Common myeloid progenitor, CD34-positive (primary cell): Measurements from ENCODE around the gene WNT7A.

Experiments used
- CTCF ChIA-PET: fragments of 350-600 bp; sonication (Branson Sonifier 250); formaldehyde crosslinking; loops from one replicate; lab custom pipeline; 2021; ENCODE audit warnings: antibody characterized with exemption; lab: Charles Lee
- POLR2A ChIA-PET: fragments of 350-600 bp; sonication (Branson Sonifier 250); formaldehyde crosslinking; loops from one replicate; lab custom pipeline; 2021; ENCODE audit warnings: antibody characterized with exemption; lab: Charles Lee
- DNase-seq, 3 donors: peaks; one replicate each; pipeline versions ENCODE4 v3.0.0 to v3.0.0-alpha.2; 2013
- H3K27ac ChIP-seq, 2 experiments: 1 replicate in 1 of 2; 2 replicates in 1 of 2; pipeline ENCODE4 v1.7.0; 2013; ENCODE audit warnings: inconsistent platforms in 2 of 2, low read length in 2 of 2, mild to moderate bottlenecking in 2 of 2, low read depth in 1 of 2, moderate library complexity in 1 of 2; ENCODE audit not compliant: severe bottlenecking in 2 of 2, insufficient read depth in 1 of 2, poor library complexity in 1 of 2
- H3K27me3 ChIP-seq, 5 experiments: replicated peaks in 2 of 5; 1 replicate in 3 of 5; 2 replicates in 2 of 5; pipeline versions ENCODE4 v1.6.1 to v1.7.0; 2013; ENCODE audit warnings: low read length in 4 of 5, mild to moderate bottlenecking in 2 of 5, moderate library complexity in 2 of 5, inconsistent platforms in 1 of 5; ENCODE audit not compliant: insufficient read depth in 5 of 5, control insufficient read depth in 4 of 5
- H3K36me3 ChIP-seq, 4 experiments: 1 replicate in 2 of 4; 2 replicates in 2 of 4; pipeline versions ENCODE4 v1.6.1 to v1.7.0; 2013; ENCODE audit warnings: low read length in 3 of 4, control low read depth in 1 of 4, mild to moderate bottlenecking in 1 of 4; ENCODE audit not compliant: control insufficient read depth in 4 of 4, insufficient read depth in 4 of 4
- H3K4me1 ChIP-seq, 4 experiments: 1 replicate in 3 of 4; 2 replicates in 1 of 4; pipeline versions ENCODE4 v1.6.1 to v1.7.1; 2013; ENCODE audit warnings: low read length in 3 of 4, mild to moderate bottlenecking in 3 of 4, control low read depth in 1 of 4, inconsistent platforms in 1 of 4, moderate library complexity in 1 of 4; ENCODE audit not compliant: control insufficient read depth in 4 of 4, insufficient read depth in 4 of 4; ENCODE audit errors: control extremely low read depth in 1 of 4
- H3K4me3 ChIP-seq, 7 experiments: 1 replicate in 4 of 7; 2 replicates in 3 of 7; pipeline versions ENCODE4 v1.5.1 to v1.7.0; 2013; ENCODE audit warnings: mild to moderate bottlenecking in 7 of 7, low read length in 6 of 7, moderate library complexity in 6 of 7, inconsistent platforms in 2 of 7, low read depth in 2 of 7, control low read depth in 1 of 7; ENCODE audit not compliant: insufficient read depth in 4 of 7, control insufficient read depth in 1 of 7; ENCODE audit errors: extremely low read depth in 1 of 7
- H3K9me3 ChIP-seq, 5 experiments: 1 replicate in 4 of 5; 2 replicates in 1 of 5; pipeline versions ENCODE4 v1.6.1 to v1.7.1; 2013; ENCODE audit warnings: low read length in 4 of 5, mild to moderate bottlenecking in 2 of 5, inconsistent platforms in 1 of 5, low read depth in 1 of 5, moderate library complexity in 1 of 5; ENCODE audit not compliant: control insufficient read depth in 4 of 5, insufficient read depth in 2 of 5; ENCODE audit errors: control extremely low read depth in 1 of 5
- WGBS: methylation state at CpG from one replicate; pipeline ENCODE4 v1.1.5; 2013; ENCODE audit not compliant: insufficient coverage; 5-methylcytosine and 5-hydroxymethylcytosine counted together

Gene WNT7A

GRCh38 chr3:13837751-13838150, 42.1 kb downstream of the WNT7A start:
- ChIA-PET CTCF (interaction anchor here (1.0 to 1.5 kb wide), 2 partner anchors 18 to 25 kb away, joined by 3 read pairs; no protein-coding TSS in a partner anchor), POLR2A (no interaction called here)
- no peak overlapping the region for H3K4me3 ChIP-seq
- no peaks in the 10 kb centered on the region for H3K36me3 ChIP-seq
- peaks cover 0 to 8% (median 0%) of the 10 kb centered on the region in 5 experiments for H3K27me3 ChIP-seq
- no peaks in the 10 kb centered on the region for H3K9me3 ChIP-seq
- no peak overlapping the region for H3K27ac ChIP-seq
- DNase-seq: no peak
- no peaks in the 10 kb centered on the region for H3K4me1 ChIP-seq
- 97% methylated on average over 9 of the region's 10 CpGs for WGBS

GRCh38 chr3:13836658-13837587, 42.9 kb downstream of the WNT7A start:
- H3K4me1 ChIP-seq: no peaks in the 10 kb centered on the region
- WGBS: 98% methylated on average over 8 of the region's 12 CpGs
- H3K27me3 ChIP-seq: peaks cover 0 to 8% (median 2%) of the 10 kb centered on the region in 5 experiments
- ChIA-PET CTCF (interaction anchor here (1.5 kb wide), 1 partner anchor 26 kb away, joined by 3 read pairs; no protein-coding TSS in a partner anchor), POLR2A (no interaction called here)
- H3K27ac ChIP-seq: no peak overlapping the region
- no peaks in the 10 kb centered on the region for H3K9me3 ChIP-seq
- H3K4me3 ChIP-seq: no peak overlapping the region
- no peak for DNase-seq
- no peaks in the 10 kb centered on the region for H3K36me3 ChIP-seq

- no peak for DNase-seq
- H3K27me3 ChIP-seq: peaks cover 0 to 8% (median 5%) of the 10 kb centered on the region in 5 experiments
- no peak overlapping the region for H3K27ac ChIP-seq
- ChIA-PET CTCF (no interaction called here), POLR2A (no interaction called here)
- no peaks in the 10 kb centered on the region for H3K4me1 ChIP-seq
- no peaks in the 10 kb centered on the region for H3K9me3 ChIP-seq
- H3K36me3 ChIP-seq: no peaks in the 10 kb centered on the region
- H3K4me3 ChIP-seq: no peak overlapping the region
- WGBS: 95% methylated on average over 9 of the region's 9 CpGs
Observed at GRCh38 chr3:13835246-13835645, 44.6 kb downstream of the WNT7A start.

- Histone ChIP-seq H3K4me3 (no peak overlapping the region), H3K27me3 (peaks cover 0 to 8% (median 5%) of the 10 kb centered on the region in 5 experiments), H3K36me3 (no peaks in the 10 kb centered on the region), H3K27ac (no peak overlapping the region), H3K4me1 (no peaks in the 10 kb centered on the region), H3K9me3 (no peaks in the 10 kb centered on the region)
- DNase-seq: no peak
- CTCF ChIA-PET: no interaction called here
- WGBS: 89% methylated on average over 14 of the region's 14 CpGs
- POLR2A ChIA-PET: no interaction called here
Observed at GRCh38 chr3:13834258-13835035, 45.4 kb downstream of the WNT7A start.

DNA sequence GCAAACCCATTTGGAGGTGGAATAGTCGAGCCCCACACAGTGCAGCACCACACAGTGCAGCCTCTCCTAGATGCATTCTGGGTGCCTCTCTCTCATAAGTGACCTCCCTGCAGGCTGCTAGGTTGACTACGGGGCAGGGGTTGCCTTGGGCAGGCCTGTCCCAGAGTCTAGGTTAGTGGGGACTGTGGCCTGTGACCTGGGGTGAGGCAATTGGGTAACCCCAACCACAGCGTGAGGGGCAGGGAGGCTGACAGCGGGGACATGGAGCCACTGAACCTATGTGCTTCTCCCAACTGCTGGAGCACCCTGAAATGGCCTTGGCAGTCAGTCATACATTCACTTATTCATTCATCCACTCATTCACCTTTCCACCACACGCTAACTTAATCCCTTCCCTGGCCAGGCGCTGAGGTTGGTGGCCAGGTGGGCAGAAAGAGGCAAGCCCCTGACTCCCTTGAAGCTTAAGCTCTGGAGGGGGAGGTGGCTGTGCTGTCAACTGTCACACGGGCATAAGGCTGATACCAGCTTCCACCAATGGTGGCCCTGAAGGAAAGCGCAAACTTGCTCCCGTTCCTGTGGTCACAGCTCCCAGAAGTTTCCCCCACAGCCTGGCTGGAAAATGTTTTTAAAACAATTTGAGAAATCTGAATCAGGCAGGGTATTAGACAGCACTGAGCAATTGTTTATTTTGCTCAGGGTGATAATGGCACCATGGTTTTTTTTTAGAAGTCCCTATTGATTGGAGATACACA, 46.2 kb downstream of the WNT7A start:
- H3K9me3 ChIP-seq: no peaks in the 10 kb centered on the region

GRCh38 chr3:13832130-13832529, 47.7 kb downstream of the WNT7A start:
- CTCF ChIA-PET: no interaction called here
- Histone ChIP-seq H3K4me1 (no peaks in the 10 kb centered on the region), H3K4me3 (no peak overlapping the region), H3K27me3 (peaks cover 0 to 10% (median 5%) of the 10 kb centered on the region in 5 experiments), H3K9me3 (no peaks in the 10 kb centered on the region), H3K27ac (no peak overlapping the region), H3K36me3 (no peaks in the 10 kb centered on the region)
- no peak for DNase-seq
- POLR2A ChIA-PET: no interaction called here

More for the DNA sequence above, 46.2 kb downstream of the WNT7A start:
- POLR2A ChIA-PET: no interaction called here
- Histone ChIP-seq H3K4me1 (no peaks in the 10 kb centered on the region), H3K36me3 (no peaks in the 10 kb centered on the region), H3K27ac (no peak overlapping the region), H3K4me3 (no peak overlapping the region), H3K27me3 (peaks cover 0 to 10% (median 5%) of the 10 kb centered on the region in 5 experiments)
- CTCF ChIA-PET: no interaction called here
- WGBS: 95% methylated on average over 8 of the region's 9 CpGs
- no peak for DNase-seq
